Astrocyte (in vitro differentiated cells and primary cell): ENCODE data around the gene HDAC5. TPM values are rescaled to one million over a fixed set of nuclear protein-coding genes. Genes with fewer than 3 reads are reported as not detected.

Experiments
- DNase-seq: peaks from one replicate; pipeline ENCODE4 v3.0.0-alpha.2; 2010; ENCODE audit warnings: low read depth
- FAIRE-seq: peaks from 2 replicates; lab custom pipeline; 2011; peaks lifted over from hg19 to GRCh38; lab: Jason Lieb, UNC
- H2AFZ ChIP-seq: 2 replicates; pipeline ENCODE4 v1.6.0; 2012; ENCODE audit warnings: low read depth, low read length, inconsistent platforms
- H3K27ac ChIP-seq: 2 replicates; pipeline ENCODE4 v1.5.1; 2011; ENCODE audit warnings: low read depth, low read length, inconsistent platforms
- H3K27me3 ChIP-seq: 2 replicates; pipeline ENCODE4 v1.6.0; 2011; ENCODE audit warnings: low read length, inconsistent platforms; ENCODE audit not compliant: insufficient read depth
- H3K36me3 ChIP-seq: 2 replicates; pipeline ENCODE4 v1.5.1; 2011; ENCODE audit warnings: low read length, inconsistent platforms; ENCODE audit not compliant: insufficient read depth
- H3K4me1 ChIP-seq: 2 replicates; pipeline ENCODE4 v1.5.1; 2011; ENCODE audit warnings: low read length, inconsistent platforms; ENCODE audit not compliant: insufficient read depth
- H3K4me2 ChIP-seq: 2 replicates; pipeline ENCODE4 v1.6.0; 2012; ENCODE audit warnings: low read length, inconsistent platforms
- H3K4me3 ChIP-seq: 2 replicates; pipeline ENCODE4 v1.5.1; 2011; ENCODE audit warnings: low read depth, mild to moderate bottlenecking, low read length, inconsistent platforms; ENCODE audit not compliant: insufficient read depth
- H3K79me2 ChIP-seq: 2 replicates; pipeline ENCODE4 v1.6.0; 2012; ENCODE audit warnings: mild to moderate bottlenecking, low read length, inconsistent platforms; ENCODE audit not compliant: insufficient read depth
- H3K9ac ChIP-seq: 2 replicates; pipeline ENCODE4 v1.6.0; 2012; ENCODE audit warnings: mild to moderate bottlenecking, low read length, inconsistent platforms
- H3K9me3 ChIP-seq: 2 replicates; pipeline ENCODE4 v1.5.1; 2012; ENCODE audit warnings: low read depth, mild to moderate bottlenecking, low read length, inconsistent platforms; ENCODE audit not compliant: insufficient read depth
- H4K20me1 ChIP-seq: 2 replicates; pipeline ENCODE4 v1.6.0; 2012; ENCODE audit warnings: low read length, inconsistent platforms; ENCODE audit not compliant: insufficient read depth
- H3K27ac Mint-ChIP-seq: one replicate; pipeline ENCODE4 v1.8.0; 2021; ENCODE audit warnings: mild to moderate bottlenecking, mixed read lengths; ENCODE audit not compliant: unreplicated experiment
- H3K27me3 Mint-ChIP-seq: one replicate; pipeline ENCODE4 v1.8.0; 2021; ENCODE audit warnings: low read depth, mixed read lengths; ENCODE audit not compliant: unreplicated experiment
- H3K36me3 Mint-ChIP-seq: one replicate; pipeline ENCODE4 v1.8.0; 2021; ENCODE audit warnings: low read depth, mixed read lengths; ENCODE audit not compliant: unreplicated experiment
- H3K4me1 Mint-ChIP-seq: one replicate; pipeline ENCODE4 v1.8.0; 2021; ENCODE audit warnings: low read depth, mixed read lengths; ENCODE audit not compliant: unreplicated experiment
- H3K4me3 Mint-ChIP-seq: one replicate; pipeline ENCODE4 v1.8.0; 2021; ENCODE audit warnings: mild to moderate bottlenecking, moderate library complexity, mixed read lengths; ENCODE audit not compliant: unreplicated experiment
- H3K9me3 Mint-ChIP-seq: one replicate; pipeline ENCODE4 v1.8.0; 2021; ENCODE audit warnings: mild to moderate bottlenecking, mixed read lengths; ENCODE audit not compliant: unreplicated experiment
- CTCF ChIP-seq: IDR thresholded peaks from 2 replicates; pipeline ENCODE4 v1.5.1; 2011; ENCODE audit warnings: low read depth, mild to moderate bottlenecking, inconsistent platforms, low read length, moderate library complexity; ENCODE audit not compliant: insufficient read depth
- EZH2 ChIP-seq: IDR thresholded peaks from 2 replicates; pipeline ENCODE4 v1.6.1; 2012; ENCODE audit warnings: mild to moderate bottlenecking, low read length, inconsistent platforms; ENCODE audit not compliant: insufficient read depth
- total RNA-seq: library from RNA; stranded (reverse); gene quantifications from 2 replicates; pipeline ENCODE4 v1.2.1, GENCODE V29; 2021

The HDAC5 gene
- total RNA-seq, 1 donor from 2014 or later: 18.7 TPM

DNA sequence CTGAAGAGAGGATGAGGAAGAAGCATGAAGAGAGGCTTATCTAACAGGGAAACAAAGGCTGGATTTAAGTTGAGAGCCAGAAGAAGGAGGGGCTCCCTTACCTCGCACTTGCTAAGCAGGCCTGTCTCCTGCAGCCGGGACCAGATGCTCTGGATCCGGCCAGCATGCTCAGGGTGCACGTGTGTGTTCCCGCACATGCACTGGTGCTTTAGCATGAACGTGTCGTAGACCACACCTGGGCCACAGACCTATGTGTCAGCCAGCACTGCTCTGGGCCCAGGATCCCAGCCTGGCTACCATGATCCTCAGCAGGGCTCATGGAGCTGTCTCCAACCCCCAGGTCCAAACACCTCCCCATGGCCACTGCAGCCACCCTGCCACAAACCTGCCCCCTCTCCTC lies 38.5 kb downstream of the HDAC5 start:
- H3K27ac Mint-ChIP-seq: no peak overlapping the region
- H3K4me1 Mint-ChIP-seq: peaks cover 27% of the 10 kb centered on the region
- DNase-seq (no peak), FAIRE-seq (no peak)
- Histone ChIP-seq H3K36me3 (no peaks in the 10 kb centered on the region), H3K27ac (no peak overlapping the region), H2AFZ (no peak overlapping the region), H3K27me3 (no peaks in the 10 kb centered on the region), H3K4me3 (no peak overlapping the region), H3K4me2 (no peak overlapping the region), H3K4me1 (peaks cover 30% of the 10 kb centered on the region), H4K20me1 (no peaks in the 10 kb centered on the region), H3K79me2 (no peaks in the 10 kb centered on the region), H3K9ac (no peak overlapping the region), H3K9me3 (no peaks in the 10 kb centered on the region)
- peaks cover 19% of the 10 kb centered on the region for H3K36me3 Mint-ChIP-seq
- TF ChIP-seq CTCF: no peak
- no peak for TF ChIP-seq EZH2
- no peaks in the 10 kb centered on the region for H3K9me3 Mint-ChIP-seq
- H3K4me3 Mint-ChIP-seq: no peak overlapping the region
- H3K27me3 Mint-ChIP-seq: no peaks in the 10 kb centered on the region

- TF ChIP-seq EZH2 (no peak), CTCF (peak; percentile 12)
- Mint-ChIP-seq H3K27ac (no peak overlapping the region), H3K9me3 (no peaks in the 10 kb centered on the region), H3K36me3 (peaks cover 21% of the 10 kb centered on the region), H3K27me3 (no peaks in the 10 kb centered on the region), H3K4me3 (no peak overlapping the region), H3K4me1 (peaks cover 27% of the 10 kb centered on the region)
- Histone ChIP-seq H3K36me3 (no peaks in the 10 kb centered on the region), H2AFZ (no peak overlapping the region), H3K79me2 (no peaks in the 10 kb centered on the region), H4K20me1 (no peaks in the 10 kb centered on the region), H3K4me2 (no peak overlapping the region), H3K9me3 (no peaks in the 10 kb centered on the region), H3K4me3 (no peak overlapping the region), H3K27ac (no peak overlapping the region), H3K4me1 (peaks cover 30% of the 10 kb centered on the region), H3K27me3 (no peaks in the 10 kb centered on the region), H3K9ac (no peak overlapping the region)
- FAIRE-seq: no peak
- DNase-seq: no peak
Measured at GRCh38 chr17:44084131-44084538, 39.3 kb downstream of the HDAC5 start.

- no peaks in the 10 kb centered on the region for H3K27me3 Mint-ChIP-seq
- Histone ChIP-seq H4K20me1 (no peaks in the 10 kb centered on the region), H3K79me2 (no peaks in the 10 kb centered on the region), H3K9me3 (no peaks in the 10 kb centered on the region), H3K4me3 (no peak overlapping the region), H3K4me1 (peaks cover 30% of the 10 kb centered on the region), H3K27me3 (no peaks in the 10 kb centered on the region), H3K4me2 (no peak overlapping the region), H2AFZ (no peak overlapping the region), H3K36me3 (no peaks in the 10 kb centered on the region), H3K27ac (no peak overlapping the region), H3K9ac (no peak overlapping the region)
- H3K4me1 Mint-ChIP-seq: peaks cover 24% of the 10 kb centered on the region
- DNase-seq (no peak), FAIRE-seq (no peak)
- H3K4me3 Mint-ChIP-seq: no peak overlapping the region
- TF ChIP-seq EZH2 (no peak), CTCF (no peak)
- H3K36me3 Mint-ChIP-seq: peaks cover 17% of the 10 kb centered on the region
- H3K9me3 Mint-ChIP-seq: no peaks in the 10 kb centered on the region
- no peak overlapping the region for H3K27ac Mint-ChIP-seq
Measured at GRCh38 chr17:44083250-44083849, 40.1 kb downstream of the HDAC5 start.
